Stimulated activated naive CD4-positive, alpha-beta T cell treated with Interleukin-2 at 50 U/mL for 16 hours (primary cell): Measurements from ENCODE around the gene CHRD.

Experiments
- DNase-seq: peaks from one replicate; lab custom pipeline; 2025; lab: John Stamatoyannopoulos, UW

CHRD gene

GRCh38 chr3:184360929-184361531, 18.8 kb upstream of the CHRD start:
- DNase-seq = no peak

GRCh38 chr3:184361532-184361931, 18.3 kb upstream of the CHRD start, which contains the start of the genes CLCN2 and POLR2H:
TSS of gene CLCN2 (minus strand) at chr3:184361605. CDS start at chr3:184361479, 126 bp downstream.
TSS of gene POLR2H (plus strand) at chr3:184361710. CDS start at chr3:184363493, 1,783 bp downstream.
- DNase-seq = peak; percentile 26

GRCh38 chr3:184361932-184362667, 17.8 kb upstream of the CHRD start:
- peak; percentile 42 for DNase-seq

- DNase-seq = peak; percentile 94
These were observed 16.9 kb upstream of the CHRD start for GRCh38 chr3:184362668-184363546.

- no peak for DNase-seq
These were observed 13.1 kb upstream of the CHRD start for GRCh38 chr3:184366619-184367289.

- DNase-seq = no peak
These were observed 11.7 kb upstream of the CHRD start for GRCh38 chr3:184368116-184368515.

- no peak for DNase-seq
These were observed 11.2 kb upstream of the CHRD start for GRCh38 chr3:184368586-184369183.

- peak; percentile 27 for DNase-seq
These were observed 8.3 kb upstream of the CHRD start for GRCh38 chr3:184371570-184372018.

GRCh38 chr3:184372296-184372821, 7.5 kb upstream of the CHRD start:
- DNase-seq = no peak

GRCh38 chr3:184372911-184373310, 6.9 kb upstream of the CHRD start:
- DNase-seq = no peak

GRCh38 chr3:184373422-184373821, 6.4 kb upstream of the CHRD start:
- no peak for DNase-seq

- no peak for DNase-seq
These were observed 4.0 kb upstream of the CHRD start for GRCh38 chr3:184375747-184376461.

GRCh38 chr3:184377374-184377773, 2.5 kb upstream of the CHRD start:
- DNase-seq = no peak

GRCh38 chr3:184377882-184378445, 1.9 kb upstream of the CHRD start, which contains the start of gene THPO:
TSS of gene THPO (minus strand) at chr3:184378207. CDS start at chr3:184376259, 1,948 bp downstream.
- no peak for DNase-seq

- DNase-seq = no peak
These were observed 1.1 kb upstream of the CHRD start for GRCh38 chr3:184378651-184379357.

- no peak for DNase-seq
These were observed 352 bp downstream of the CHRD start for GRCh38 chr3:184380185-184380626.

GRCh38 chr3:184380627-184381260, 890 bp downstream of the CHRD start:
- no peak for DNase-seq

- no peak for DNase-seq
These were observed 1.7 kb downstream of the CHRD start for GRCh38 chr3:184381261-184382224.
